AG08395 (cell line): Measurements from ENCODE around the gene BABAM1.

ENCODE experiments used
- DNase-seq: peaks from one replicate; pipeline ENCODE4 v3.0.0; 2012; ENCODE audit warnings: mixed read lengths, low spot score

BABAM1 gene

GRCh38 chr19:17324357-17325114 is 57.3 kb downstream of the BABAM1 start:
- no peak for DNase-seq

- no peak for DNase-seq
Observed at GRCh38 chr19:17325133-17325532, 57.9 kb downstream of the BABAM1 start.

- DNase-seq = no peak
Observed at GRCh38 chr19:17325881-17326594, 58.8 kb downstream of the BABAM1 start.

DNA sequence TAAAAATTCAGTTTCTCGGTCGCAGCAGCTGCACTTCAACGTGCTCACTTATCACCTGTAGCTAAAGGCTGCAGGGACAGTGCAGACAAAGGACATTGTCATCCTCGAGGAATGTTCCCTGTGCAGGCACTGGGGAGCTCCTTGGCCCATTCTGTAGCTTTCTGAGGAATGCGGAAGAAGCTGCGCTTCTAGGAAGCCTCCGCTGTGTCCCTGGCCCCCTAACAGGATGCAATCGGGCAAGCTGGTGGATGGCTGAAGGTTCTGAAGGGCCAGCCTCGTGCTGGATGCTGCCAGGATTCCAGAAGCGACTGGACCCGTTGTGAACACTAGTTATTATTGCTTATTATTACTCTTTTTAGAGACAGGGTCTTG is 59.3 kb downstream of the BABAM1 start:
- DNase-seq = no peak

DNA sequence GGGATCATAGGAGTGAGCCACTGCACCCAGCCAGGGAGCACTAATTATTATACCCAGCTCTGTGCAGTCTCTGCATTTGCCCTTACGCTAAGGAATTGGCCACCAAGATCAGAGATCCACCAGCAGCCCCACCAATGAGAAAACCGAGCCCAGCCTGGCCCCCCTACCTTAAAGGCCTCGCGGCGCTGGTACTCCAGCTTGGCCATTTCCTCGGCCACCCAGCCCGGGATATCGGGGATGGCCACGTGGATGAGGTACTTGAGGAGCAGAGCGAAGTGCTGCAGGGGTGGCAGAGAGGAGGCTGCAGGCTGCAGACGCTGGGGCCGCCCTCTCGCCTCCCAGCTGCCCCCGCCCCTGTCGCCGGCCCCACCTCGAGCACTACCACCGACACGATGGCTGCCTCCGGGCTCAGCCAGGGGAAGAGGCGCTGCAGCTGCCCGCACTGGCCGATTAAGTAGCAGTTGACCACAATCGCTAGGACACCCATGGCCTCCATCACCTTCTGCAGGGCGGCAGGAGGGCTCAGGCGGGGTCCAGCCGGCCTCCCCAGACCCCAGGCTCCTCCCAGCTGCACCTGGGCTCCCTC is 59.9 kb downstream of the BABAM1 start:
- DNase-seq = no peak

GRCh38 chr19:17327654-17328516 is 60.6 kb downstream of the BABAM1 start:
- no peak for DNase-seq
